Endothelial cell of umbilical vein (primary cell): ENCODE data around the gene CROCC. TPM values are rescaled to one million over a fixed set of nuclear protein-coding genes. Genes with fewer than 3 reads are reported as not detected.

Source experiments
- BruUV-seq: library from RNA; stranded (reverse); fragments of 400-500 nt; replicated peaks from 2 replicates; lab custom pipeline; 2021; lab: Mats Ljungman, UMichigan
- CTCF ChIA-PET: fragments of 300-600, 350-600 bp; sonication (Branson Sonifier 250); formaldehyde crosslinking; loops from one replicate; lab custom pipeline; 2021; ENCODE audit warnings: antibody characterized with exemption, inconsistent platforms; lab: Charles Lee
- POLR2A ChIA-PET: fragments of 300-600, 350-600 bp; sonication (Branson Sonifier 250); formaldehyde crosslinking; loops from one replicate; lab custom pipeline; 2021; ENCODE audit warnings: antibody characterized with exemption, inconsistent platforms; lab: Charles Lee
- DNase-seq: peaks from one replicate; pipeline ENCODE4 v3.0.0-alpha.2; 2011; ENCODE audit warnings: low read depth, low spot score
- FAIRE-seq: peaks from 2 replicates; lab custom pipeline; 2011; peaks lifted over from hg19 to GRCh38; lab: Jason Lieb, UNC
- H2AFZ ChIP-seq: 2 replicates; pipeline ENCODE4 v1.6.0; 2012; ENCODE audit warnings: low read depth, low read length, control low read depth, inconsistent platforms
- H3K27ac ChIP-seq: 2 replicates; pipeline ENCODE4 v1.5.1; 2011; ENCODE audit warnings: low read depth, mild to moderate bottlenecking, control low read depth, low read length, moderate library complexity; ENCODE audit not compliant: insufficient read depth
- H3K27me3 ChIP-seq, 2 experiments: 2 replicates each; pipeline versions ENCODE4 v1.6.0 to v1.6.1; 2011; ENCODE audit warnings: low read length in 2 of 2, mixed read lengths in 1 of 2; ENCODE audit not compliant: control insufficient read depth in 2 of 2, insufficient read depth in 2 of 2
- H3K36me3 ChIP-seq, 2 experiments: 2 replicates in 1 of 2; 3 replicates in 1 of 2; pipeline ENCODE4 v1.5.1; 2011; ENCODE audit warnings: low read length in 2 of 2, mild to moderate bottlenecking in 1 of 2, moderate library complexity in 1 of 2; ENCODE audit not compliant: control insufficient read depth in 2 of 2, insufficient read depth in 2 of 2; ENCODE audit errors: extremely low read depth in 1 of 2
- H3K4me1 ChIP-seq: 3 replicates; pipeline ENCODE4 v1.5.1; 2011; ENCODE audit warnings: mild to moderate bottlenecking, low read length; ENCODE audit not compliant: control insufficient read depth, insufficient read depth; ENCODE audit errors: extremely low read depth
- H3K4me2 ChIP-seq: 2 replicates; pipeline ENCODE4 v1.6.1; 2011; ENCODE audit warnings: low read length, control low read depth, mixed read lengths; ENCODE audit not compliant: insufficient read depth
- H3K4me3 ChIP-seq, 3 experiments: fragments of 200-600 bp in 1 of 3; sonication (generic), shearing (Covaris generic) in 1 of 3; replicated peaks in 1 of 3; 2 replicates each; pipeline ENCODE4 v1.5.1; 2011 to 2016; ENCODE audit warnings: control low read depth in 3 of 3, low read length in 3 of 3, mild to moderate bottlenecking in 2 of 3, inconsistent platforms in 1 of 3, low read depth in 1 of 3, moderate library complexity in 1 of 3; ENCODE audit not compliant: insufficient read depth in 1 of 3
- H3K79me2 ChIP-seq: 2 replicates; pipeline ENCODE4 v1.6.0; 2012; ENCODE audit warnings: low read length, inconsistent platforms; ENCODE audit not compliant: control insufficient read depth, insufficient read depth
- H3K9ac ChIP-seq: replicated peaks from 2 replicates; pipeline ENCODE3; 2011; ENCODE audit warnings: low read length, control low read depth; ENCODE audit not compliant: insufficient read depth; ENCODE audit errors: extremely low read depth
- H3K9me1 ChIP-seq: replicated peaks from 3 replicates; pipeline ENCODE4 v1.6.0; 2011; ENCODE audit warnings: mild to moderate bottlenecking, low read length; ENCODE audit not compliant: control insufficient read depth, insufficient read depth; ENCODE audit errors: extremely low read depth
- H3K9me3 ChIP-seq: replicated peaks from 2 replicates; pipeline ENCODE4 v1.5.1; 2012; ENCODE audit warnings: low read length, inconsistent platforms; ENCODE audit not compliant: control insufficient read depth, insufficient read depth
- H4K20me1 ChIP-seq: replicated peaks from 2 replicates; pipeline ENCODE3; 2011; ENCODE audit warnings: mild to moderate bottlenecking, low read length; ENCODE audit not compliant: control insufficient read depth, insufficient read depth; ENCODE audit errors: extremely low read depth
- EZH2 ChIP-seq: IDR thresholded peaks from 2 replicates; pipeline ENCODE4 v1.6.1; 2012; ENCODE audit warnings: borderline replicate concordance, low read depth, mild to moderate bottlenecking, moderate library complexity, low read length, inconsistent platforms; ENCODE audit not compliant: severe bottlenecking
- FOS ChIP-seq: IDR thresholded peaks from 2 replicates; pipeline ENCODE4 v1.6.1; 2011; ENCODE audit warnings: mild to moderate bottlenecking, low read length, moderate library complexity, borderline replicate concordance; ENCODE audit not compliant: insufficient read depth
- GATA2 ChIP-seq: IDR thresholded peaks from 2 replicates; pipeline ENCODE4 v1.7.0; 2011; ENCODE audit warnings: low read depth, mild to moderate bottlenecking, moderate library complexity, mixed read lengths, low read length; ENCODE audit not compliant: insufficient read length, insufficient read depth
- JUN ChIP-seq: IDR thresholded peaks from 2 replicates; pipeline ENCODE4 v1.6.1; 2011; ENCODE audit warnings: borderline replicate concordance, low read depth; ENCODE audit not compliant: insufficient read length, insufficient read depth
- MYC ChIP-seq: IDR thresholded peaks from one replicate; pipeline ENCODE4 v1.6.1; 2011; ENCODE audit warnings: mild to moderate bottlenecking, low read depth, low read length
- POLR2A ChIP-seq: IDR thresholded peaks from 2 replicates; pipeline ENCODE4 v1.6.1; 2012; ENCODE audit warnings: low read depth, mild to moderate bottlenecking, control low read depth, low read length
- POLR2AphosphoS5 ChIP-seq: IDR thresholded peaks from 2 replicates; pipeline ENCODE4 v1.6.1; 2012; ENCODE audit warnings: low read depth, mild to moderate bottlenecking, control low read depth, low read length, moderate library complexity; ENCODE audit not compliant: insufficient read depth
- dilution Hi-C: fragments of 300-500 bp; cut with MboI; formaldehyde crosslinking; loops from one replicate; pipeline ENCODE4 v1.15.0; 2019; ENCODE audit warnings: low sequenced_read_pairs; ENCODE audit not compliant: extremely low pct_ligation_motif_present
- intact Hi-C: fragments of 100-400 bp; cut with micrococcal nuclease; formaldehyde crosslinking; loops from one replicate; pipeline ENCODE4 v1.10.0; 2022
- polyA plus RNA-seq, 4 experiments: library from polyadenylated mRNA; depleted of rRNA in 3 of 4; stranded (reverse) in 3 of 4; unstranded in 1 of 4; fragments of >200 nt; gene quantifications; 2 replicates each; pipeline versions ENCODE4 v1.2.1 to v1.2.3, GENCODE V29; 2011 to 2012; ENCODE audit warnings: missing spikeins in 1 of 4
- total RNA-seq: library from RNA; stranded (reverse); gene quantifications from 2 replicates; pipeline ENCODE4 v1.2.3, GENCODE V29; 2021
- TF ChIP-seq, protein P1 (sequence below): IDR thresholded peaks from 2 replicates; pipeline ENCODE4 v1.6.1; 2011; ENCODE audit not compliant: insufficient read depth, insufficient read length
- TF ChIP-seq, protein P2 (sequence below), 2 donors: IDR thresholded peaks; 1 replicate in 1 of 2; 2 replicates in 1 of 2; pipeline ENCODE4 v1.5.1; 2011; ENCODE audit warnings: low read length in 2 of 2, mild to moderate bottlenecking in 2 of 2, moderate library complexity in 2 of 2, control low read depth in 1 of 2, inconsistent platforms in 1 of 2, low read depth in 1 of 2; ENCODE audit not compliant: insufficient read depth in 1 of 2; ENCODE audit errors: extremely low read depth in 1 of 2

Gene CROCC
- total and polyA plus RNA-seq, 2 donors (not counting 3 experiments of a cell fraction or from before 2014, with no cell fraction given): 18.3 to 35.5 TPM

DNA sequence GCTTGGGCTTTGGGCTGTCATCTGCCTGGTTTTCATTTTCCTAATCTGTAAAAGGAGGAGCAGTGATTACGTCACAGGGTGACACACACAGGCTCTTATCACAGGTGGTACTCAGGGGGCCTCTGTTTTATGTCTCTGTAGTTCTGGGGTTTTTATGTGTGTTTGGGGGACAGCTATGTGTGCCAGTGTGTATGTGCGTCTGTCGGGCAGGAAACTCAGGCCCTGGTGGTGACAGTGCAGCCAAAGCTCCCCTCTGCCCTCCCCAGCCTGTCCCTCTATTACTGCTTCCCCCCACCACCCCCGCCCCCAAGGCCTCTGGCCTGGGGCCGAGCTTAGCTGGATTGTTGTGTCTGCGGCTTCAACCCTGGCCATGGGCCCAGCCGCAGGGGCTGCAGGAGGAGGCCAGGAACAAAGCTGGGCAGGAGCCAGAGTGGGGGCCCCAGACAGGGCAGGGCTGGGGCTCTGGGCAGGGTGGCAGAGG lies 45.4 kb downstream of the CROCC start:
- no TSS peak for BruUV-seq
- POLR2A ChIA-PET: interaction anchor here (0.5 to 1.8 kb wide), 3 partner anchors 9 to 81 kb away, joined by 3 to 8 read pairs (median 3); no protein-coding TSS in a partner anchor
- Histone ChIP-seq H3K4me3 (no peak overlapping the region), H2AFZ (no peak overlapping the region), H3K4me1 (peaks cover 11% of the 10 kb centered on the region), H3K79me2 (no peaks in the 10 kb centered on the region), H3K9me1 (no peaks in the 10 kb centered on the region), H3K4me2 (no peak overlapping the region), H3K36me3 (peaks cover 0 to 8% of the 10 kb centered on the region in 2 experiments), H3K9me3 (no peaks in the 10 kb centered on the region), H3K27me3 (no peaks in the 10 kb centered on the region), H4K20me1 (no peaks in the 10 kb centered on the region), H3K9ac (peak overlapping the region; percentile 47), H3K27ac (peak overlapping the region; percentile 57)
- FAIRE-seq (peak; percentile 49), DNase-seq (peak; percentile 89)
- intact Hi-C loops: loop anchor here (1.0 kb wide), 1 partner anchor 17 kb away; no protein-coding TSS in a partner anchor
- TF ChIP-seq, protein P1, sequence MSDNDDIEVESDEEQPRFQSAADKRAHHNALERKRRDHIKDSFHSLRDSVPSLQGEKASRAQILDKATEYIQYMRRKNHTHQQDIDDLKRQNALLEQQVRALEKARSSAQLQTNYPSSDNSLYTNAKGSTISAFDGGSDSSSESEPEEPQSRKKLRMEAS: no peak
- TF ChIP-seq POLR2AphosphoS5: peak; percentile 60
- TF ChIP-seq MYC: no peak
- TF ChIP-seq POLR2A: no peak
- CTCF ChIA-PET: interaction anchor here (0.8 to 3.1 kb wide), 8 partner anchors 13 to 79 kb away, joined by 3 to 25 read pairs (median 4); partner anchors contain the start of gene MFAP2
- dilution Hi-C loops: no loop called here

DNA sequence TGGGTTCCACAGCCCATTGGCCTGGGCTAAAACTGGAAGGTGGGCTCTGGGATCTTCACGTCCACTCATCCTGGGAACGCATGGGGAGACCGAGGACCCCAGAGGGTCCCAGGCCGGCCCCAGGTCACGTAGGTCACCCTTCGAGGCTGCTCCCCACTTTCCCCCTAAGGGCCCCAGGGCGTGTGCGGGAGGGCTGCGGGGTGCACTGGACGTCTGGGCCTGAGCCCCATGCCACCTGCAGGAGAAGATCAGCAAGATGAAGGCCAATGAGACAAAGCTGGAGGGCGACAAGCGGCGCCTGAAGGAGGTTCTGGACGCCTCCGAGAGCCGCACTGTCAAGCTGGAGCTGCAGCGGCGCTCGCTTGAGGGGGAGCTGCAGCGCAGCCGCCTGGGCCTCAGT lies 46.2 kb downstream of the CROCC start:
- no TSS peak for BruUV-seq
- no peak overlapping the region for H2AFZ ChIP-seq
- POLR2A ChIA-PET: interaction anchor here (0.5 to 1.8 kb wide), 3 partner anchors 8 to 80 kb away, joined by 3 to 8 read pairs (median 3); no protein-coding TSS in a partner anchor
- peak overlapping the region; percentile 47 for H3K9ac ChIP-seq
- H3K4me1 ChIP-seq: peaks cover 11% of the 10 kb centered on the region
- FAIRE-seq: no peak
- CTCF ChIA-PET: interaction anchor here (1.2 to 3.1 kb wide), 2 partner anchors 12 to 19 kb away, joined by 4 to 25 read pairs; partner anchors contain the start of gene MFAP2
- no peaks in the 10 kb centered on the region for H4K20me1 ChIP-seq
- no peak for TF ChIP-seq POLR2A
- TF ChIP-seq, protein P2, sequence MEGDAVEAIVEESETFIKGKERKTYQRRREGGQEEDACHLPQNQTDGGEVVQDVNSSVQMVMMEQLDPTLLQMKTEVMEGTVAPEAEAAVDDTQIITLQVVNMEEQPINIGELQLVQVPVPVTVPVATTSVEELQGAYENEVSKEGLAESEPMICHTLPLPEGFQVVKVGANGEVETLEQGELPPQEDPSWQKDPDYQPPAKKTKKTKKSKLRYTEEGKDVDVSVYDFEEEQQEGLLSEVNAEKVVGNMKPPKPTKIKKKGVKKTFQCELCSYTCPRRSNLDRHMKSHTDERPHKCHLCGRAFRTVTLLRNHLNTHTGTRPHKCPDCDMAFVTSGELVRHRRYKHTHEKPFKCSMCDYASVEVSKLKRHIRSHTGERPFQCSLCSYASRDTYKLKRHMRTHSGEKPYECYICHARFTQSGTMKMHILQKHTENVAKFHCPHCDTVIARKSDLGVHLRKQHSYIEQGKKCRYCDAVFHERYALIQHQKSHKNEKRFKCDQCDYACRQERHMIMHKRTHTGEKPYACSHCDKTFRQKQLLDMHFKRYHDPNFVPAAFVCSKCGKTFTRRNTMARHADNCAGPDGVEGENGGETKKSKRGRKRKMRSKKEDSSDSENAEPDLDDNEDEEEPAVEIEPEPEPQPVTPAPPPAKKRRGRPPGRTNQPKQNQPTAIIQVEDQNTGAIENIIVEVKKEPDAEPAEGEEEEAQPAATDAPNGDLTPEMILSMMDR (IDR thresholded peaks at IDR 0.05; ENCODE audit: extremely low read depth in 1 of 2, insufficient read depth in 1 of 2, low read depth in 1 of 2, low read length in 2 of 2): no peak
- TF ChIP-seq, protein P1: no peak
- no peak for TF ChIP-seq GATA2
- no peak for TF ChIP-seq JUN
- no peak for TF ChIP-seq FOS
- no peak for TF ChIP-seq MYC
- no peak for TF ChIP-seq POLR2AphosphoS5
- no peak for TF ChIP-seq EZH2
- no peak overlapping the region for H3K4me3 ChIP-seq
- DNase-seq: no peak
- no peaks in the 10 kb centered on the region for H3K9me3 ChIP-seq
- peak overlapping the region; percentile 57 for H3K27ac ChIP-seq
- no peaks in the 10 kb centered on the region for H3K9me1 ChIP-seq
- no peak overlapping the region for H3K4me2 ChIP-seq
- dilution Hi-C loops (no loop called here), intact Hi-C loops (loop anchor here (1.0 kb wide), 1 partner anchor 16 kb away; no protein-coding TSS in a partner anchor)
- no peaks in the 10 kb centered on the region for H3K79me2 ChIP-seq
- peaks cover 0 to 8% of the 10 kb centered on the region in 2 experiments for H3K36me3 ChIP-seq
- H3K27me3 ChIP-seq: no peaks in the 10 kb centered on the region
